ENCODE data around the gene FHAD1.

Gene FHAD1

DNA sequence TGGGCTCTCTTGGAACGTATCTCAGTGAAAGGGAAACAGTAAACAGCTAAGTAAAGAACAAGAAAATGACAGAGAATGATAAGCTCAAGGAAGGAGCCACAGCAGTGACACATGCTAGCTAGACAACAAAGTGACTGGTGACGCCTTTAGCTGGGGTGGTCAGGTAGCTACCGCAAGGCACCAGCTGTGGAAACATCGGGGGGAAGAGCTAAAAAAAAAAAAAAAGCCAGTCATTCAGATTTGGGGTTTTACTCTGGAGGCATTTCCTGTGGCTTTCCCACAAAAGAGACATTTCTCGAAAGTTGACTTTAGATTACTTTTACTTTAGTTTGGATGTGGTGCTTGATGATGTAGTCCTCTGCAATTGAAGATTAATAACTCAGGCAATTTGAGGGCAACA lies 2.1 kb downstream of the FHAD1 start:
- no peak for DNase-seq

DNA sequence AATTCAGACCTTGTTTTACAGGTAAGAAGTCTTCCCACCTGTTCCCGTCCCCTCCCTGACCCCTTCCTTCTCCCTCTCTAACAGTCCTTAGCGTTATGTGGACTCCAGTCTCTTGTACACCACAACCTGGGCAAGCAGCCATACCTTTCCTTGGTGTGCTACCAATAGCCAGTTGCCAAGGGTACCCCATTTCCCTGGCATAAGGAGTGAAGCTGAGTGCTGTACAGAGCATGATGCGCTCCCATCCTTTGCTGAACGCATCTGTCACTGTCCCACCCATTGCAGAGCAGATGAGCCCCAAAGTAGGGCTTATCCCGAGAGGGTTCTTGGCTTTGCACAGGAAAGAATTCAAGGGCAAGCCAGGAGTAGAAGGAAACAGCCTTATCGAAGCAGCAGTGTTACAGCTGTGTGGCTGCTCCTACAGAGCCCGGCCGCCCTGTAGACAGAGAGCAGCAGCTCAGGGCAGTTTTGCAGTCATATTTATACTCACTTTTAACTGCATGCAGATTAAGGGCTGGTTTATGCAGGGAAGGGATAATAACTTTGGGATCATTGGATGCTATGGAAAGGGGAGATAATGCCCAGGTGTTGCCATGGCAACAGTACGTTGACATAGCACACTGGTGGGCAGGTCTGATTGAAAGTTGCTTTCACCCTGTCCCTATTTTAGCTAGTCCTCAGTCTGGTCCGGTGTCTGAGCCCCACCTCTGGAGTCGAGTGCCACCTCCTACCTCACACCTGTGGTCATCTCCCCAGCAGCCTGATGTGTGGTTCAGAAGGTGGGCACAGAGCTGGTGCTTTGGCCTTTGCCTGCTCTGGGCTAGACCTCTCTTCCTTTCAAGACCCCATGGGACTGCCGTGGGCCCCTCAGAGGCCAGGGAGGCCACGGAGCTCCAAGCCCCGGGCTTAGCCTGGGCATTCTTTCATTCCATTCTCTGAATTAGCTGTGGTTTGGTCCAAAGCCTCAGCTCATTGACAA lies 5.1 kb downstream of the FHAD1 start:
- DNase-seq = no peak

DNA sequence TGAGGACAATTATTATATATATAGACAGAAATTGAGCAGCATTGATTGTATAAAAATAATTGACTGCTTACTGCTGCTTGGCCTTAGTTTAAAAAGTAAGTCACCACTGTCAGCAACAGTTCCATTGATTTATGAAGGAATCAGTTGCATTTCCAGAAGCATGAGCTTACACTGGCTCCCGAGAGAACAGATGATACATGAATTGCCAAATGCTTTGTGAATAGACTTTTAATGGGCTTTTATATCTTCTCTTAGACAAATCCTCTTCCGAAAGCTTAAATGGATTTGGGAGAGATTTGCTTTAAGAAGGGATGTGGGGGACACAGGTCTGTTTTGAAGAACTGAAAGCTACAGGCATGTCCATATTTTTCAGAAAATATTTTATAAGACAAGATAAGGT lies 7.5 kb downstream of the FHAD1 start:
- no peak for DNase-seq

DNA sequence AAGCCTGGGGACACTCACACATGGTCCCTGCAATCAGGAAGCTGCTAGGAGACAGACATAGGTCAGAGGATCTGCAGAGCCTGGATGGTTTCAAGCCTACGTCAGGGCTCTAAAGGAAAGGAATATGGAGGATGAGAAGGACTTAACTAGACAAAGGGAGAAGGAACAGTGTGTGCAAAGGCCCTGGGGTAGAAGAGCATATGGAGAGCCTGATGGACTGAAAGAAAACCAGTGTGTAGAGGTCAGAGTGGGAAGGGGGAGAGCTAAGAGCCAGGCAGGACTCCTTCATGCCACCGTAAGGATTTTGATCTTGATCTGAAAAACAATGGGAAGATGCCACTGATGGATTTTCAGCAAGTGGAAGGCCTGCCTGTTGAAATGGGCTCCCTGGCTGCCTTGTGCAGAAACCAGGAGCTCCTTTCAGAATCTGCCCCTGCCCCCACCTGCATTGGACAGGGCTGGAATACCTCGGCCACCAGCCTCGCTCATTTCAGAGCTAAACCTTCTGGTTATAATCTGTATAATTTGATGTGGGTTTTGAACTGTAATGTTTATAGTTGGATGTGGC lies 8.6 kb downstream of the FHAD1 start:
- no peak for DNase-seq

DNA sequence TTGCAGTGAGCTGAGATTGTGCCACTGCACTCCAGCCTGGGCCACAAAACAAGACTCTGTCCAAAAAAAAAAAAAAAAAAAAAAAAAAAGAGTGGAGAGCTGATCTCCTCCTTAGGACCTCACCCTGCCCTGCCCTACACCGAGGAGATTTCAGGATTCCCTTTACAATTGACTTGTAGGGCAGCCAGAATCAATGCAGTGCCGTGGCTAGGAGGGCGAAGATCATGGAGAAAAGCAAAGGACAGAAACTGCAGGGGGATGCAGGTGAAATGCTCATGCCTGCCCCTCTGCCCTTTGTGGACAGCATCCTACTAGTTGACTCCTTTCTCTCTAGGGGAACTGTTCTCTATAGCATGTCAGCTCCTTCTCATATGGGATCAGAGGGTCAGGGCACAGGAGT lies 9.6 kb downstream of the FHAD1 start:
- DNase-seq = no peak

DNA sequence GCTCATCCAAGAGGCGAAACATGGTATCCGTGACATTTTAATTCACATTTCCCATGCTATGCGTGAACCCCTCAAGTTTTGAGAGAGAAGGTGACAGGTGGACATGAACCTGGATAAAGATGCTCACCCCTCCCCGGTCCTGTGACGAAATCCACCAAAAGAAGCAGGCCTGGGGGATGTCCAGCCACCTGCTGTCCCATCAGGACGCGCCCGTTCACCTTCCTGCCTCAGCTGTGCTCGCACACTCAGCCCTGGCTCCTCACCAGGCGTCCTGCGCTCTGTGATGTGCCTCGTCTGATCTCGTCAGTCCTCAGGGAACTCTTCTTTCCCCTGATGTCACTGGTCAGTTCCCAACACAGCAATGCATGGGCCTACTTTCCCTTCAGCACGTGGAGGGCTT lies 10.3 kb downstream of the FHAD1 start:
- DNase-seq = no peak

DNA sequence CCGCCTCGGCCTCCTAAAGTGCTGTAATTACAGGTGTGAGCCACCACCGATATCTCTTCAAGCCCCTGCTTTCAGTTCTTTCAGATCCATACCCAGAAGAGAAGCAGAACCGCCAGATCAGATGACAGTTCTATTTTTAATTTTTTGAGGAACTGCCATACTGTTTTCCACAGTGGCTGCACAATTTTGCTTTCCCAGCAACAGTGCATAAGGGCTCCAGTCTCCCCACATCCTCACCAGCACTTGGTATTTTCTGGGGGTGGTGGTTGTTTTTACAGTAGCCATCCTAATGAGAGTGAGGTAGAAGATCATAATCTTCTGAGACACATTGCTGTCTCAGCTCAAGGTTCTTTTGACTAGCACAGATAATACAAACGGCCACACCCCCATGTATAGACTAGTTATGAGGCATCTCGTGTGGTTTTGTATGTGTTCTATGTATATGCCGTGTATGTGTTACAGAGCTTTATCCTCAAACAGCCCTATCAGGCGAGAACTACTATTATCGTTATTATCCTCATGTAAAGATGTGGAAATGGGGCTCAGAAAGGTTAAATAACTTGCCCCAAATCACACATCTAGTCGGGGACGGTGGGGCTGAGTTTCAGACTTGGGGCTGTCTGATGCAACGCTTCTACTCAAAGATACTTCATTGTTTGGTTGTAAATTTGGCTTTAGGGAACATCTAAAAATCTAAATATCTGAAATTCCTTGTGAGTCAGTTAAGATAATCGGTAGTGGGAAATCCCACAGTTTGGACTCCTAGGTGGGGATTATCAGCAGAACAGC lies 12.0 kb downstream of the FHAD1 start:
- no peak for DNase-seq

DNA sequence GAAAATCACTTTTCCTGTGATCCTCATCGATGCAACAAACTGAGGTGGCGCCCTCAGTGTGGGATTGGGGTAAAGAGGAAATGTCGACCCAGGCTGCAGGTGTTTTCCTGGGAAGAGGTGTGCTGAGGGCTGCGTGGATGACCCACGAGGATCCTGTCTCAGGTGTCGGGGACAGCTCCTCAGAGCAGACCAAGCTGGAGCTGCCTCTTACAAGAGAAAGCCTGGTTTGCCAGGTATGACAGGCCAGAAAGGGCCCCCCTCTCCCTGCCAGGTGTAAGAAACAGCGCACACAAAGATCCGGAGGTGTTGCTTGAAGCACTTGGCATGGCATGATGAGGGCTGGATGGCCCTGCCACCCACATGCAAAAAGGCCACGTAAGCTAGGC lies 12.6 kb downstream of the FHAD1 start:
- DNase-seq = no peak

DNA sequence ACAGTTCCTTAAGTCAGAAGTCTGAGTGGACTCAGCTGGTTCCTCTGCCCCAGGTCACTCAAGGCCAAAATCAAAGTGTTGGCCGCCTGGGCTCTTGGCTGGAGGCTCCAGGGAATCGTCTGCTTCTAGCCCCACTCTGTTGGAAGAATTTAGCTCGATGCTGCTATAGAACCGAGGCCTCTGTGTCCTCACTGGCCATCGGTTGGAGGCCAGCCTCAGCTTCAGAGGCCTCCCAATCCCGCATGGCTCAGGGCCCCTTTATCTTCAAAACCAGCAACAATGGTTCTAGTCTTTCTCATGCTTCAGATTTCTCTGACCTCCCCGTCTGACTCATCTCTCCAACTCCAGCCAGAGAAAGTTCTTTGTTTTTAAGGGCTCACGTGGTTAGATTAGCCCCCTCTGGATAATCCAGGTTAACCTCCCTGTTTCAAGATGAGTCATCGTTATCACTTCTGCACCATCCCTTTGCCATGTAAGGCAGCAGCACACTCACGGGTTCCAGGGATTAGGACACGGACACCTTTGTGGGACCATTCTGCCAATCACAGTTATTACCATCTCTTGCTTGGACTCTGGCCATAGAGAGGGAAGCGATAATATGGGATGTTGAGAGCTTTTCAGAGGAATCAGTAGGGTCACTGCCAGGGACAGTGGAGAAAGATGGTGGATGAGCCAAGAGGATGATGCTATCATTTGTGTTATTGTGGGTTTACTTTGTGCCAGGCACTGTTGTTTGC lies 13.6 kb downstream of the FHAD1 start:
- DNase-seq = peak; percentile 22

DNA sequence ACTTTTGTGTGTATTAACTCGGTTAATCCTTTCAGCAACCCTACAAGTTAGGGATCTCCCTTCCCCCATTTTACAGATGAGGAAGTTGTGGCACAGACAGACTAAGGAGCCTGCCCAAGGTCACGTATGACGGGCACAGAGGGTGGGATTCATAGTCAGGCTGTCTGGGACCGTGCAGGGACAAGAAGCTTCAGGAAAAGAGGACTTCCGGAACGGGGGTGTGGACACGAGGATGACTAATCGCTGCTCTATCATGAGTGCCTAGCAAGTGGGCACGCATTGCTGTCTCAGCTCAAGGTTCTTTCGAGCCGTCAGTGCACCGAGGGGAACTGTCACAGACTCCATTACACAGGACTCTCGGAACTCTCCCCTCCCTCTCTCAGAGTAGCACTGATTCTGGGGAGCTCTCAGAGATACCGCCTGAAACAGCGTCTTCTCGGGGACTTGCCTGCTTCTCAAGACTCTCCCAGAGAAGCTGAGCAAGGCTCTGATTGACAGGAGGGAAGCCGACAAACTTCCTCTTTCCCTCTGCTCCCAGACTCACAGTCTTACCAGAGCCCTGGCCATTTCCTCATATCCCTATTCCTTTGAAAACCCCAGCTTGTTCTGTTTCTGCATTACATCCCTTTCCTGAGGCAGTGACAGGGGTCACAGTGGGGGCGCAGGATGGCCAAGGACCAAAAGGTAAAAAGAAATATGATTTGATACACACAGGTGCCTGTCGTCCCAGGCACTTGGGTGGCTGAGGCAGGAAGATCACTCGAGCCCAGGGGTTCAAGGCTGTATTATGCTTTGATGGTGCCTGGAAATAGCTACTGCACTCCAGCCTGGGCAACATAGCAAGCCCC lies 14.4 kb downstream of the FHAD1 start:
- DNase-seq = no peak

DNA sequence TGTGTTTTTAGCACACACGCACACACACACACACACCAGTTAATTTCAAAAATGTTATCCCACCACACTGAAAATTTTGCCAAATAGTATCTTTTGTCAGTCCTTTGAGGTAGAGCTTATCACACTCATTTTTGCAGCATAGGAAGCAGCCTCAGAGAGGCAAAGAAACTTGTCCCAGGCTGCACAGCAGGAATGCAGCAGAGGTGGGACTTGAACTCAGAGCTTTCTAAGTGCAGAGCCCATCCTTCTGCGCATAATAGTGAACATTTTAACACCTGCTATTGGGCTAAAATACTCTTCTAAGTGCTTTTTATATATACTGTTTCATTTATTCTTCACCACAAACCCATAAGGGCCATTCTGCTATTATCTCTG lies 15.0 kb downstream of the FHAD1 start:
- DNase-seq = no peak

DNA sequence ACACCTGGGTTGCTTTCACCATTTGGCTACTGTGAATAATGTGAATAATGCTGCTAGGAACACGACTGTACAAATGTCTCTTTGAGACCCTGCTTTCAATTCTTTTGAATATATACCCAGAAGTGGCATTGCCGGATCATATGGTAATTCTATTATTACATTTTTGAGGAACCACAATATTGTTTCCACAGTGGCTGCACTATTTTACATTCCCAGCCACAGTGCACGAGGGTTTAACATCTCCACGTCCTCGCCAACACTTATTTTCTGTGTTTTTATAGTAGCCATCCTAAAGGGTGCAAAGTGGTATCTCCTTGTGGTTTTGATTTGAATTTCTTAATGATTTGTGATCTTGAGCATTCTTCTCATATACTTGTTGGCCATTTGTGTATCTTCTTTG lies 15.7 kb downstream of the FHAD1 start:
- DNase-seq = no peak

DNA sequence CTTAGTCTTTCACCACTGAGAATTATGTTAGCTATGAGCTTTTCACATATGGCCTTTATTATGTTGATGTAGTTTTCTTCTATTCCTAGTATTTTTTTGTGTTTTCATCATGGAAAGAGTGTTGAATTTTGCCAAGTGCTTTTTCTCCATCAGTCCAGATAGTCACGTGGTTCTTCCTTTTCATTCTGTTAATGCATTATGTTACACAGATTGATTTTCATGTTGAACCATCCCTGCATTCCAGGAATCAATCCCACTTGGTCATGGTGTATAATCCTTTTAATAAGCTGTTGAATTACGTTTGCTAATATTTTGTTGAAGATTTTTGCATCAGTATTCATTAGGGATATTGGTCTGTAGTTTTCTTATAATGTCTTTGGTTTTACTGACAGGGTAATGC lies 17.7 kb downstream of the FHAD1 start:
- DNase-seq = no peak

DNA sequence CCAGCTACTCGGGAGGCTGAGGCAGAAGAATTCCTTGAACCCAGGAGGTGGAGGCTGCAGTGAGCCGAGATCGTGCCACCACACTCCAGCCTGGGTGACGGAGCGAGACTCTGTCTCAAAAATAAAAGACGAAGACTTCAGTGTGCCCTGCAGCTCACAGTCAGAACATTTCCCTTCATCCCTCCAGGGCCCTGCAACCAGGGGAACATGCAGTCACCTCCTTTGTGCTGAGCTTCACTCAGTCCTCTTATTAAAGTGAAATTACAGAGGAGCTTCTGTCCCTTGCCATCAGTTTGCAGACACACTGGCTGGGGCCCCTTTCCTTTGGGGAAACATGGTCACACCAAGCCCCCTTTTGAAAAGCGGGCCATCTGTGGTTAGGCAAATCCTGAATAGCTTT lies 24.2 kb downstream of the FHAD1 start:
- no peak for DNase-seq

DNA sequence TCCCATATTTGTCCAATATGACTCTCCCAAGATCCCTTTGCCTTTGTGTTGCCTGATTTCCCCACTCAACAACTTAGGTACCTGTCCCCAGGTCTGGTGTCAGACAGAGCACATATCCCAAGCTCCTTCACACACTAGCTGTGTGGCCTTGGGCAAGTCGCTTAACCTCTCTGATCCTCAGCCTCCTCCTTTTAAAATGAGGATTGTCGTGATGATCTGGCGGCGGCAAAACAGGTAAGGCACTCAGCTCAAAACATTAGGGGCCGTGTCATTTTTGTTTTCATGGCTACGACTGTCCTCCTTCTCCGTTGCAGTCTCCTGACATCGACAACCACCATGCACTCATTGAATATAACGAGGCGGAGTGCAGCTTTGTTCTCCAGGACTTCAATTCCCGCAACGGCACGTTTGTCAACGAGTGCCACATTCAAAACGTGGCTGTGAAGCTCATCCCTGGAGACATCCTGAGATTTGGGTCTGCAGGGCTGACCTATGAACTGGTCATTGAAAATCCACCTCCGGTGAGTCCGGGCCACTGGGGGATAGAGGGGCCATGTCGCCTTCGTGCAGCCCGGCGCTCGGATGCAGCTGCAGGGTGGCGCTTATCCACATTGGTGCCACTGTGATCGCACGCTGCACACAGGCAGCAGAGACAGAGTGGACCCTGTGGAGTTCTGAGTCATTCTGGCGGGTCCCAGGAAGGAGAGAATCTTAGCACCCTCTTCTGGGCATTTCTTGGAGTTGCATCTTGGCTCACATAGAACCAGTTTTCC lies 25.2 kb downstream of the FHAD1 start:
- peak; percentile 80 for DNase-seq

DNA sequence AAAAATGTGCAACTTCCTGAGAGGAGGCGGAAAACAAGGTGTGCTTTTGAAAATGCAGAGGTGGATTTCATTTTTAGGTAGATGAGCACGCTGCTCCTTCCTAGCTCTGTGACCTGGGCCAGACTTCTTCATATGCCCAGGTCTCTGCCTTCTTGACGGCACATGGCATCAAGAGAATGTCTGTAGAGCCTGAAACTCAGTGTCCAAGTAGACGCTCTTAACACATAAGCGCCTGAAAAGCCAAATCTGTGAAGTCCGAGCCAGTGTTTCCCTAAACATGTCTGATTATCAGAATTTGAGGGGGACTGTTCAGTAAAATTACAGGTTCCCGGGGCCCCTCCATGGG lies 25.7 kb downstream of the FHAD1 start:
- no peak for DNase-seq

DNA sequence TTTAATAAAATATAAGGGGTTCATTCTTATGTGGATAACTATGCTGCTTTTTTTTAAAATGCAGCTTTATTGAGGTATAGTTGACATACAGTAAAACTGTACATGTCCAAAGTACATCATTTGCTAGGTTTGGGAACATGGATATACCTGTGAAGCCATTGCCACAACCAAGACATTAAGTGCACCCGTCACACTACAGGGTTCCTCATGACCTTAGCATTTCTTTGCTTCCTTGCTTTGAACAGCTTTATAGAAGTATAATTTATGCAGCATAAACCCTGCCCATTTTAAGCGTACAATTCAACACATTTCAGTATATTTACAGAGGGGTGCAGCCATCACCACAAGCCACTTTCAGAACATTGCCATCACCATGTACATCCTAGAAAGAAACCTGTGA lies 26.3 kb downstream of the FHAD1 start:
- DNase-seq = no peak

DNA sequence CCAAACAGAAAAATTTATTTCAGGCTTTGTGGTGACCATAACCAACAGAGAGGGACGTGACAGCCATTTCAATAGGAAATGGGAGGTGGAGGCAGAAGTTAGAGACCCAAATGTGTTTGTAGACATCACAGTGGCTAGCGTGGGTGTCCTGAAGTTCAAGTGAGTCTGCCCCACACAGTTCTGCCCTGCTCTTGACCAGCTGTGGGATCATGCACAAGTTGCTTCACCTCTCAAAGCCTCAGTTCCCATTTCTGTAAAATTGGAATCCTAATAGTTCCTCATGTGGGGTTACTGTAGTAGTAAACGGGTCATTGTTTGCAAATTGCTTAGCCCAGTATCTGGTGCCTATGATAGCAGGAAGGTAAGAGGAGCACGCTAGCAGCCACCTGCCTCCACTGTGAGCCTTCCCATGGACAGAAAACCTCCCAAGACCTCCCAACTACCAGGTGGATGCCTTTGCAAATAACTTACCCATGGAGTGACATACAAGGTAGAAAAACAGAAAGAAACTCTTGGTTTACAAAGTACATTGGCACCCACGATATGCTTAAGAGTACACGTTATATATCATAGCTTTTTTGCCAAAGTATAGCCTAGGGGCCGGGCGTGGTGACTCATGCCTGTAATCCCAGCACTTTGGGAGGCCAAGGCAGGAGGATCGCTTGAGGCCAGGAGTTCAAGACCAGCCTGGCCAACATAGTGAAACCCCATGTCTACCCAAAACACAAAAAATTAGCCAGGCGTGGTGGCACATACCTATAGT lies 29.1 kb downstream of the FHAD1 start:
- DNase-seq = no peak

DNA sequence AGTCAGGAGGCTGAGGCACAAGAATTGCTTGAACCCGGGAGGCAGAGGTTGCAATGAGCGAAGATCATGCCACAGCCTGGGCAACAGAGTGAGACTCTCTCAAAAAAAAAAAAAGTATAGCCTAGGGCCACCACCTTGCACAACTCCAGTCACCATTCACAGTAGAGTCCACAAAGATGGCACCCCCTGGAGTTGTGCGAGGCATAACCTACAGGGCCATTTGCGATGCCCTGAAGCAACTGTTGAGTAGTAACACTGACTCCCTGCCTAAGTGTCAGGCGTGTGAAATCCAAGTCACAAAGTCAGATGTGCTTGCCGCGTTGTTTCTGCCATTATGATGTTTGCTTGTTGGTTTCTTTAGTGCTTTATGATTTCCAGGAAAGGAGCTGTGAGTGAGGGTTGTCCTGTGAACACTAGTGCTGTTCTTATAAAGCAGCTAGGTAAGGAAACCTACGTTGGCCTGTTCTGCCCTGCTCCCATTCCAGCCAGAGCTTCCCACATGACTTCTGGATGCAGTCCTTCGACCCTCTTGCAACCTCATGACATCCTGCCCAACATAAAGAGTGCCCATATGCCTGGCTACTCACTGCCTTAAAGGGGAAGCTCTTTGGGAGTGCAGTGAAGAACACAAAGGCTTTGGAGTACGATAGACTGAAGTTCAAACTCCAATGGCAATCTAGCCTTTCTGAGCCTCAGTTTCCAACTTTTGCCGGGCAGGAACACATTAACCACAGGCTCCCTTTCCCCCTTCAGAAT lies 29.8 kb downstream of the FHAD1 start:
- no peak for DNase-seq

DNA sequence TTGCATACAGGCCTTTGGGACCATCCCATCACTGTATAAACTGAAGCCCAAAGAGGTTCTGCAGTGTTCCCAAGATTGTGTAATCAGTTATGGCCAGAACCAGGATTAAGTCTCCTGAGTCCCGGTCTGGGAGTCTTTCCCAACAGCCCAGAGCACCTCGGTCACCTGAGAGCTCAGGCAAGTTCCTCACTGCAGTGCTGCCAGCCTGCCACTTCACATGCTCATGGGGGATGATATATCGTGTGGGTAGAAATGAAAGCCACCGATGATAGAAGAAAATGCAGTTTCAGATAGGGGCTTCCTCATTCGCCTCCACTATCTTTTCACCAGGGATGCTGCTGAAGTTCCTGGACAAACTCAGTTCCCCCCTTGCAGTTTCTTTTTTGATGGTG lies 30.4 kb downstream of the FHAD1 start:
- no peak for DNase-seq

Measured in EL (cell line).